Stimulated activated CD8-positive, alpha-beta memory T cell treated with anti-CD3 and anti-CD28 coated beads, Interleukin-15, amount 100 ng/mL, for 4 hours (primary cell): ENCODE measurements around the gene RASSF6.
"Not testable (repeated sequence)": the region's sequence is repeated elsewhere in the genome, so short reads cannot be mapped to it uniquely, and the experiment has no call there.

Experiments
- DNase-seq, 2 donors: peaks; one replicate each; pipeline ENCODE4 v3.0.0-alpha.2; 2020; ENCODE audit warnings: low read depth in 2 of 2

The RASSF6 gene

GRCh38 chr4:73577371-73577770, 42.9 kb downstream of the RASSF6 start:
- no peak for DNase-seq

DNA sequence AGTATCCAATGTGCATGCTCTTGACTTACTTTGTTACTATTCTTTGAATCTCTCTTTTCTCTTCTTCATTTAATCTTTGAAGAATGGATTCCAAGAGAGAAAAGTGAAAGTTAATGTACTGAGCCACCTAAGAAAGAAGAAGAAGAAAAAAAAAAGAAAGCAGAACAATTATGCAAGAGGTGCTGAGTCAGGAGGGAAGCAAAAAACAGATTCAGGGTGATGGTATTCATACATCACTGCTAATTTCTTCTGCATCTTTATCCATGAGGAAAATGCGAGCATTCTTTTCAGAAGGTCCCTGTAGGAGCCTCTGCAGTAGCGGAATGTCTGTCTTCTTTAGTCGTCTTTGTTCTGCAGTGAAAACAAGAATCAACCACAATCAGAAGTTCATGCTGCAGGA, 43.9 kb downstream of the RASSF6 start:
- DNase-seq = no peak

DNA sequence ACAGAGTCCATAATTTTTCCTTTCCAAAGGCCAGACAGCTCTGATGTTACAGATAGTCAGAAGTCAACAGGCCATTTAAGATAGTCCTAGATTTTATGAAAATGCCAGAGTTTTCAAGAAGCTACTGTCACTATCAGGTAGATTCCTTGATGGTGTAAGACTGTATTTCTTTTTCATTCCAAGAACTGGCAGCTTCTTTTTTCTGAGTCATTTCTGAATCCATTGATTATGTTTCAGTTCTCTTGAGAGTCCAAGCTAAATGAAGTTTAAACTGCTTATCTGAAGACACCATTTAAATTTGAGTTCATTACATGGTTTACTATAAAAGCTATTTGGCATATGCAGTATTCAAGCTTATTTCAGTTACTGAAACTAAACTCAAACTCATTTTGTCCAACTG, 44.6 kb downstream of the RASSF6 start:
- DNase-seq = no peak

- no peak for DNase-seq
Measured at GRCh38 chr4:73573794-73574528, 46.3 kb downstream of the RASSF6 start.

- DNase-seq = not testable (repeated sequence)
Measured at GRCh38 chr4:73550865-73551264, 69.4 kb downstream of the RASSF6 start.

DNA sequence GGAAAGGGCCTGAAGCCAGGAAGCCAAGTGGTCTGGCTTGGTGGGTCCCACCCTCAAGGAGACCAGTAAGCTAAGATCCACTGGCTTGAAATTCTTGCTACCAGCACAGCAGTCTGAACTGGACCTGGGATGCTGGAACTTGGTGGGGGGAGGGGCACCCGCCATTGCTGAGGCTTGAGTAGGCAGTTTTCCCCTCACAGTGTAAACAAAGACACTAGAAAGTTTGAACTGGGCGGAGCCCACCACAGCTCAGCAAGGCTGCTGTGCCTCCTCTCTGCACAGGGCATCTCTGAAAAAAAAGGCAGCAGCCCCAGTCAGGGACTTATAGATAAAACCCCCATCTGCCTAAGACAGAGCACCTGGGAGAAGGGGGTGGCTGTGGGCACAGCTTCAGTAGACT, 75.6 kb downstream of the RASSF6 start:
- DNase-seq = no peak

- DNase-seq = no peak
Measured at GRCh38 chr4:73541251-73541650, 79.0 kb downstream of the RASSF6 start.

DNA sequence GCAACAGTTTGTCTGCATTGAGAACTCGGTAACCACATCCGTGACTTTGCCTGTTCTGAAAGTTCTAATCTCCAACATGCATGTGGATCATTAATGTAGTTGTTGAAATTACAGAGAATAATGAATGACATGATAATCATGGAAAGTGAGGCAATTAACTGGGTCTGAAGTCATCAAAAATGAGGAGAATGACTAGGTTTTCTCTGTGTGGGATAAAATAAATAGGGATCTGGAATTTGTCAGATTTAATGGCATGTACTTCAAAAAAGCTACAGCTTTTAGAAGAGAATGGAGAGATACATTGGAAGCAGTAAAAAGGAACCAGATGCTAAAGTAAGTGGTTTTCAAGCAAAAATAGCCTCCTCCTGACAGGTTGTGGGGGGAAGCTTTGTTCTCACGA, 79.4 kb downstream of the RASSF6 start:
- no peak for DNase-seq

- no peak for DNase-seq
Measured at GRCh38 chr4:73539386-73539785, 80.8 kb downstream of the RASSF6 start.

DNA sequence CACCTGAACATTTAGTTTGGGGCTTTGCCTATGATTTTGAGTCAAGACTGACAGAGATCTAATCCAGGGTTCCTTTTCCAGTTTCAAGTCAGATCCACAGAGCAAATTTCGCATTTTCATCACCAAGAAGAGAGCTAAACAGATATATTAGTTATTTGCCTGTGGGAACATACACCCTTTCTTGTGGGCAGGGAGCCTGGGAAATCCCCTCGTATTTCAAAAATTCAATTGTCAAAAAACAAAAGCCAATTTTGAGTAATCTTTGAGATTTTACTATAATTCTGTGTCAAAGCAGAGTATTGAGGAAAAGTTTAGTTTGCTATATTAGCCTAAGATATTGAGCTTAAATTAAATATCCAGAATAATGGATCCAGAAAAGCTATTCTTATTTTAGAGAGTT, 82.1 kb downstream of the RASSF6 start:
- no peak for DNase-seq

DNA sequence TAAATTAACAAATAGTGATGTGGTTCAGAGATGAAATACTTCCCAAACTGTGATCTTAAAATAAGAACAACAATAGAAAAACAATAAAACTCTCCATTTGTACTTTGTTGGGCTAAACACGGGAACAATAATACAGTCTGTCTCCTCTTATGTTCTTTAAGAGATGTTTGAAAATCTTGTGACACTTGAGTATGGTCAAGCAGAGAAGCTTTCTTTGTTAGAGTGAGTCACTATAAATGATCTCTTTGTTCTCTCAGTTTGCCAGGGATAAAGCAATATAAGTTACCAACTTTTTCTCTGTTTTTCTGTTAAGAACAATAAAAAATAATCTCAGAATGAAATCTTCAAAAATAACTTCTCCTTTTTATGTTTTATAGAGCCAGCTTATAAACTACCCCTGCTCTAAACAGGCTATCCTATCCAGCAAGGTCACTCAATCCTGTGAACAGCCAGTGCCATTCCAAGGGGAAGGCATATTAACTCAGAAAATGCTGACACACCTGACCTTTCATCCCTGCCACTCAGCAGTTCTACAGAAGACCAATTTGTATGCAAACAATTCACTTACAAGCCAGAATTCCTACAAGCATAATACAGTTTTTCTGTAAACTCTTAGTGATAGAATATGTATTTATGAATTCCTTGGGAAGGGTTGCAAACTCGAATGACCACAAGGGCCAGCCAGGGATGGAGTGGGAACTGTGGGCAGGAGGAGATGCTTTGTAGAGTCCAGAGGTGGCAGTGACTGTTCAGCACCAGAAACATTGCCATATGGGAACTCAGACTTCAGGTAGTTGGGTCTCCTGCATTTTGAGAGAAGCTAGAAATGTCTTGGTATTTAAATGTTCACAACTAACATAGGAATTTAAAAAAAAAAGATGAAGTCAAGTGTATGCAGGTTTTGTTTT, 86.5 kb downstream of the RASSF6 start:
- no peak for DNase-seq

DNA sequence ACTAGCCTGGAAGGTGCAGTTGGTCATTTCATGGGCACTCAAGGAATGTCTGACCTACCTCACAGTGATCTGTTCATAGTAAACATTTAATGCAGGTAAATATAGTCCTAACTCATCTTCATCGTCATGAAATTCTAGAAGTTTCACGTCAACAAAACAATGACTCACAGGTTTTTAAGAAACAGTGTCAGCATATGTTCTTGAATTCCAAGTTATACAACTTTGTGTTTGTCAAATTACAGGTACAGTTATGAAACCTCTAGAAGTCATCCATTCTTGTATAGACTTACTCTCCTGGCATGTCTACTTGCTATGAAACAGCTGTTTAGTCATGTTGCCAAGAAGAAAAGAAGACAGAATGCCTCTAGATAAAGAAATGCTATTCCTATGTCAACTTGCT, 92.1 kb downstream of the RASSF6 start:
- DNase-seq = no peak

- no peak for DNase-seq
Measured at GRCh38 chr4:73527196-73527595, 93.0 kb downstream of the RASSF6 start.

DNA sequence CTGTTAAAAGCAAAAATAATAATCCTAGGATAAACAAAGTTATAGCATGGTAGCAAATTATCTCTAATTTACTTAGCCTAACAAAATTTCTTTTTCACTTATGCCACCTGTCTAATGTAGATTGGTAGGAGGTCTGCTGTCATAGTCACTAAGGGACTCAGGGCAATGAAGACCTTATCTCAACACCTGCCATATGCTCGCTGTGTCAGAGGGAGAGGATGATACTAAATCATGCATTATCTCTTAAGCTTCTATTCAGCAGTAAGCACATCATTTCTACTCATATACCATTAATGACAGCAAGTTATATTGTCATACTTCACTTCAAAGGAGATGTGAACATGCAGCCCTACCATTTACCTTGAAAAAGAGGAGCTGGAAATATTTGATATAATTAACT, 94.6 kb downstream of the RASSF6 start:
- no peak for DNase-seq

DNA sequence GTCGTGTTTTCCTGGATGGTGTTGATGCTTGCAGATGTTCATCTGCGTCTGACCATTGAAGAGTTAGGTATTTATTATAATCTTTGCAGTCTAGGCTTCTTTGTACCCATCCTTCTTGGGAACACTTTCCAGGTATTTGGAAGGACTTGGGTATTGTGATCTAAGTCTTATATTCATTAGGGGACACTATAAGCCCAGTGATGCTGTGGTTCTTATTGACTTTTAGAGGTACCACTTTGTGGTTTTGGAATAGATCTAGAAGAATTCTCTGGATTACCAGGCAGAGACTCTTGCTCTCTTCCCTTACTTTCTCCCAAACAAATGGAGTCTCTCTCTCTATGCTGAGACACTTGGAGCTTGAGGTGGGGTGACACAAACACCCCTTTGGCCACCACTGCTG, 97.1 kb downstream of the RASSF6 start:
- no peak for DNase-seq
